ENCODE measurements around the gene TBX21. TPM values are rescaled to one million over a fixed set of nuclear protein-coding genes. Genes with fewer than 3 reads are reported as not detected.

TBX21 gene
- total and polyA plus RNA-seq, 9 of the 15 experiments (the other 6 are each of a cell fraction or from before 2014, with no cell fraction given), result 0.07 TPM; not detected in 8

GRCh38 chr17:47785538-47786123, 52.6 kb downstream of the TBX21 start (continued):
- TF ChIP-seq ZBTB26 (CRISPR knock-in tag; IDR thresholded peaks at IDR 0.05), result no peak
- no peak for TF ChIP-seq USF2 (CRISPR knock-in tag; IDR thresholded peaks at IDR 0.05)
- no peak for TF ChIP-seq GMEB1 (CRISPR knock-in tag; IDR thresholded peaks at IDR 0.05)
- TF ChIP-seq ZNF217 (CRISPR knock-in tag; IDR thresholded peaks at IDR 0.05), result no peak
- TF ChIP-seq BCL6 (CRISPR knock-in tag; IDR thresholded peaks at IDR 0.05), result no peak
- no peak for TF ChIP-seq TAF9B (IDR thresholded peaks at IDR 0.05; ENCODE audit: partially characterized antibody)
- TF ChIP-seq E2F4 (CRISPR knock-in tag; IDR thresholded peaks at IDR 0.05; ENCODE audit: low read depth), result 0 out of 2 replicates have a peak, but pooled peaks have one; percentile 48
- TF ChIP-seq KAT7 (CRISPR knock-in tag; IDR thresholded peaks at IDR 0.05; ENCODE audit: borderline replicate concordance), result no peak
- no peak for TF ChIP-seq SETDB1 (IDR thresholded peaks at IDR 0.05; ENCODE audit: low read length)
- TF ChIP-seq ZBTB34 (CRISPR knock-in tag; IDR thresholded peaks at IDR 0.05), result no peak
- no peak for TF ChIP-seq ZNF780A (CRISPR knock-in tag; IDR thresholded peaks at IDR 0.05)
- no peak for TF ChIP-seq ADNP (tag; IDR thresholded peaks at IDR 0.05)
- TF ChIP-seq FOXK2 (conservative IDR thresholded peaks at IDR 0.05 in 1 of 2, IDR thresholded peaks at IDR 0.05 in 1 of 2; ENCODE audit: low read depth in 2 of 2), result no peak
- TF ChIP-seq U2AF1 (optimal IDR thresholded peaks at IDR 0.05; ENCODE audit: low read depth, low read length), result no peak
- TF ChIP-seq ZBTB1 (CRISPR knock-in tag; IDR thresholded peaks at IDR 0.05; ENCODE audit: borderline replicate concordance, low read depth), result no peak
- no peak for TF ChIP-seq GTF2A2 (tag; IDR thresholded peaks at IDR 0.05)
- no peak for TF ChIP-seq ZFP1 (CRISPR knock-in tag; IDR thresholded peaks at IDR 0.05)
- TF ChIP-seq CCAR2 (IDR thresholded peaks at IDR 0.05; ENCODE audit: low read depth, low read length), result no peak
- TF ChIP-seq SMAD3 (CRISPR knock-in tag; conservative IDR thresholded peaks at IDR 0.05), result 0 out of 2 replicates have a peak, but pooled peaks have one; percentile 9
- TF ChIP-seq FOS (IDR thresholded peaks at IDR 0.05; ENCODE audit: extremely low read depth, insufficient read length), result no peak
- no peak for TF ChIP-seq ZFX (CRISPR knock-in tag; IDR thresholded peaks at IDR 0.05)
- no peak for TF ChIP-seq TCF15 (CRISPR knock-in tag; IDR thresholded peaks at IDR 0.05)

All from K562 (cell line).